LNCAP (cell line): Measurements from ENCODE around the gene TMEM41B.

Experiments used
- TF ChIP-seq, protein P1 (sequence below): fragments of 450-650 bp; IDR thresholded peaks from 2 replicates; pipeline ENCODE4 v1.5.1; 2017; ENCODE audit warnings: mild to moderate bottlenecking

The TMEM41B gene

DNA sequence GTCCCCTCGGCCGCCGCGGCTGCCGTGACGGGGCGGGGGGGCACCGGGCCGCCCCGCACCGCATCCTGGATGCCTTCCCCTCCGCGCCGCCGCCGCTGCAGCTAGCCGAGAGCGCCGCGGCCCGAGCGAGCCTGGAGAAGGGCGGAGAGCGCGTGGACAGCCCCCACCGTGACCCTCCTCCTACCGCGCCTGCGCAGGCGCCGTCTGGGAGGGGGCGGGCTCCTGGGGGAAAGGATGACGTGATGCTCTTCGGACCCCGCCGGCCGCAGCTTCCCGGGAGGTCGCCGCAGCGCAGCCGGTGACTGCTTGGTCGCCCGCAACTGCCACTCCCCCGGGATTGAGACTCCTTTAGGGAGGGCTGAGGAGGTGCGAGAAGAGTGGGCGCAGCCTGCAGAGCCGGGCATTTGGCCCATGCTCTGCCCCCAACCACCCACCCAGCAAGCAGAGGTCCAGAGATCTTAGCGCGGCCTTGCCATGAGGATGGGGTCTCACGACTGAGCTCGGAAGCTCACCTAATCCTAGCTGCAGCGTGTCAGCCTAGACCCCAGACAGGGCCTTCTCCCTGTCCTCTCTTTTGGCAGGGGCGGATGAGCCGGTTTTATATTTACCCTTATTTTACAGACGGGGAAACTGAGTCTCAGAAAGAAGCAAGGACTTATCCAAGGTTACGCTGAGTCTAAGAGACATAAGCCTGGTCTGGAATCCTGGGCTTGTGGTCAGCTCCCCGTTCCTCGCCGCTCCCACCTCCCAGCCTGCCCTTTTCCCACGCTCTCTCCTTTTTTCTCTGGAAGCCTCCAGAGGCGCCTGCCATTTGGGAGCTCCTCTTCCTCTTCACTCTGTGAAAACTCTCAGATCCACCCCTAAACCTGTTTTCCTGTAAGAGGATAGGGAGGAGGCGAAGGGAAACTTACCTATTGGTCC, 48.9 kb downstream of the TMEM41B start, which contains the start of gene DENND5A:
Gene DENND5A (minus strand): TSS at position 140 of the 921 bp plus-strand sequence. CDS start 281 bp downstream, outside the sequence.
- TF ChIP-seq, protein P1, sequence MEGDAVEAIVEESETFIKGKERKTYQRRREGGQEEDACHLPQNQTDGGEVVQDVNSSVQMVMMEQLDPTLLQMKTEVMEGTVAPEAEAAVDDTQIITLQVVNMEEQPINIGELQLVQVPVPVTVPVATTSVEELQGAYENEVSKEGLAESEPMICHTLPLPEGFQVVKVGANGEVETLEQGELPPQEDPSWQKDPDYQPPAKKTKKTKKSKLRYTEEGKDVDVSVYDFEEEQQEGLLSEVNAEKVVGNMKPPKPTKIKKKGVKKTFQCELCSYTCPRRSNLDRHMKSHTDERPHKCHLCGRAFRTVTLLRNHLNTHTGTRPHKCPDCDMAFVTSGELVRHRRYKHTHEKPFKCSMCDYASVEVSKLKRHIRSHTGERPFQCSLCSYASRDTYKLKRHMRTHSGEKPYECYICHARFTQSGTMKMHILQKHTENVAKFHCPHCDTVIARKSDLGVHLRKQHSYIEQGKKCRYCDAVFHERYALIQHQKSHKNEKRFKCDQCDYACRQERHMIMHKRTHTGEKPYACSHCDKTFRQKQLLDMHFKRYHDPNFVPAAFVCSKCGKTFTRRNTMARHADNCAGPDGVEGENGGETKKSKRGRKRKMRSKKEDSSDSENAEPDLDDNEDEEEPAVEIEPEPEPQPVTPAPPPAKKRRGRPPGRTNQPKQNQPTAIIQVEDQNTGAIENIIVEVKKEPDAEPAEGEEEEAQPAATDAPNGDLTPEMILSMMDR, result no peak; the same call in 1 of the 2 replicates

DNA sequence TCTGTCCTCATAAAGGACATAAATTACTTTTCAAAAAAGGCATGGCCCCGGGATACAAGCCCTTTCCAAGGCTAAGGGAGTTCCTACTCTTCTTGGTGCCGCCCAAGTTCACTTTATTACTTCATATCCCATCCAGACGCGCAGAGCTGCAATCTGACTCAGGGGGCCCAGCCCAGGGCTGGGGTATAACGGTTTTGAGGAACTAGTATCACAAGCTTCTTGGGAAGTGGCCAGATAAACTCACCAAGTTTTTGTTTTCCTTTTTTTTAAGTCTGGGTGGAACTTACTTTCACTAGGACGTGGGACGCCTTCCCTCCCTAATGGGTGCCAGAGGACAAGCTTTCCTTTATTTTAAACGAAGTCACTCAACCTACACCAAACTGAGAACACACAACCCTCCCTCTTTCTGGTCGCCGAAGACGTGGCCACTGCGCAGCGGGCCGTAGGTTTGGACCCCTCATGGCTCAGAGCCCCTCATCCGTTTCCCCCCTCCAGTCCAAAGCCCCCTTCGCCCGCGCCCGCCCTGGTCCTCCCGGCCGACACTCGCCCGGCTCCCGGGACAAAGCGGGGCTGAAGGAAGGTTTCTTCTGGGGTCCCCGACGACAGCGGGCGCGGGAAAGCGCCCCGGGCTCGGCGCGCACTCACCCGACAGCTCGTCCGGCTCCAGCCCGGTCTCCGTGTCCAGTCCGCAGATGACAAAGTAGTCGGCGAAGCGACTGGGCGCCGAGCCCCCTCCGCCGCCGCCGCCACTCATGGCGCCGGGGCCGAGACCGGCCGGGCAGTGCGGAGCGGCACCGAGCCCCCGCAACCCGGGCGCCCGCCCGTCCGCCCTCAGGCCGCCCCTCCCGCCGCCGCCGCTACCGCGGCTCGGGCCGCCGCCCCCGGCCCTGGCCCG, 49.8 kb downstream of the TMEM41B start:
- TF ChIP-seq, protein P1, result no peak

DNA sequence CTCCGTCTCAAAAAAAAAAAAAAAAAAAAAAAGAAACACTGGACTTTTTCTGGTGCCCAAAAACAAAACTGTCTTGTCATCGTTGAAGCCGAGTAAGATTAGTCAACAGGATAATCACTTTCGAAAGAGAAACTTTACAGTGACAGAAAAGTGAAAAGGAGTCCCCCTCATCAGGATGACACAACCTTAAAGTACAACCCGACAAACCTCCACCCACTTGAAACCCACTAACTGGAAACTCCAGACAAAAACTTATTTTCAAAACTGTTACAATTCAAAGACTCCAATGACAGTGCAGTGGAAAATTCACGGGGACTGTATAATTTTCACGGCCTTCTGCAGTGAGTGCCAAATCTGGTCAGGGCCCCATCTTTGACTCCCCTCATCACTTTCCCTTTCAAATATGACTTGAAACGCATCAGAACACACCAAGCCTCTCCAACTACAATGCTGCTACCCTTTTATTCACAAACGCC, 50.5 kb downstream of the TMEM41B start:
- TF ChIP-seq, protein P1, result no peak

DNA sequence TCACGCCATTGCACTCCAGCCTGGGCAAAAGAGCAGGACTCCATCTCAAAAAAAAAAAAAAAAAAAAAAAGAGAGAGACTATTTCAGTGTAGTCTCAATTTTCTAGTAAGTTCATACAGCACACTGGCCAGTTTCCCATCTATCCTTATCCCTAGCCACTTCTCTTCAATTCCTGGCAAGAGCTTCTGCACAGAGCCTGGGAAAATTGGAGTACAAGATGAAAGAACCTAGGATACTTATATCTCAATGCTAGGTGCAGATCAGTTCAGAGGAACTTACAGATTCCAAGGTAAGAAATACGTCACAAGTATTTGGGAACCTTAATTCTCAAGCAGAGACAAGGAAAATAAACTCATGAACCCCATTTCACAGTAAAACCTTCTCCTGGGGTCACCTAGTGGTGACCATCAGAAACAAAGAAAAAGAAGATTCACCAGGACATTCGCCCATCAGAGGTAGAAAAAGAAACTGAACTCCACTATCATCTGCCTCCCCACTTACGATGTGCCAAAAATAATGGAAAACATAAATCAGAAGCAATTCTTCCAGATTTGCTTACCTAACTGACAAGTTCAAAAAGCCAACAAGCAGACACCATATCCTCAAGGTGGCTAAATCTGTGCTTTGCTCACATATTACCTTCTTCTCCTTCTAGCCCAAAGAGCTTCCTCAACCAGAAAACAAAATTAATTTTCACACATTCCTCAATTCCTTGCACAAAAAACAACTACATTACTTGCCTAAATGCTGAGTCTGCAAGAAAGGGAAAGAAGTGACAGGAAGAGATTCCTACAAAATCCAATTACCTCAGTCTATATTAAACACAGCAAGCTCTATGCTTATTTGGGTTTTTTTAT, 54.2 kb downstream of the TMEM41B start:
- TF ChIP-seq, protein P1, result no peak; the same call in 1 of the 2 replicates

DNA sequence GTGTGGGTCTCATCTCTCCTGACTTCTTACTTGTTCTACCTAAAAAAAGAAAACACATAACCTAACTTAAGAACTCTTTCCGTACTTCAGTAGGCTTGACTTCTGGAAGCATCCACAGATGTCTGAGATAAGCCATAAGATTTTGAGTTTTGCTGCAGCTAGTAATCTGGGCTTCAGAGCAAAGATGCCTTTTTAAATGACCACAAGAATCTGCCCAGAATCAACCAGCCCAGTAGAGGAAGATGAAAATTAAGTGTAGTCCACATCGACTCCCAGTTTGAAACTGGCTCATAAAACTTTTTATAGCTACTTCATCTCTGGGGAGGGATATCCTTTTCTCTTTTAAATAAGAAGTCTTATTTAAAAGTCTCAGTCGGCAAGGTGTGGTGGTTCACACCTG, 60.0 kb downstream of the TMEM41B start:
- TF ChIP-seq, protein P1, result no peak

DNA sequence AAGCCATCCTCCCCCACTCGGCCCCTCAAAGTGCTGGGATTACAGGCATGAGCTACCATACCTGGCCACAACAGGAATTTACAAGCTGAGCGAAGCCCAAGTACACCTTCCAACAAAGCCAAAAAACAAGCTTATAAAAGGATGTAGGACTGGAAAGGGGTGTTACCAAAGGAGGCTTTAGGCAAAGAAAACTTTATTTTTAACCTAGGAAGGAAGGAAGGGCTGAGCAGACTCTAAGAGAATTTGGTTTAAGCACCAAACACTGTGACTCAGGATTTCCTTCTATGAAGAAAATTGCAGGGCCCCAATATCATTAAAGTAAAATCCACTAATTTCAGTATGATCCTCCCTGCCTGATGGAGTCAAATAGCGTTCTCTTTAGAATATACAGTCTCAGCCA, 61.3 kb downstream of the TMEM41B start:
- TF ChIP-seq, protein P1, result no peak
